ENCODE results near the gene E2F4.

Gene E2F4

DNA sequence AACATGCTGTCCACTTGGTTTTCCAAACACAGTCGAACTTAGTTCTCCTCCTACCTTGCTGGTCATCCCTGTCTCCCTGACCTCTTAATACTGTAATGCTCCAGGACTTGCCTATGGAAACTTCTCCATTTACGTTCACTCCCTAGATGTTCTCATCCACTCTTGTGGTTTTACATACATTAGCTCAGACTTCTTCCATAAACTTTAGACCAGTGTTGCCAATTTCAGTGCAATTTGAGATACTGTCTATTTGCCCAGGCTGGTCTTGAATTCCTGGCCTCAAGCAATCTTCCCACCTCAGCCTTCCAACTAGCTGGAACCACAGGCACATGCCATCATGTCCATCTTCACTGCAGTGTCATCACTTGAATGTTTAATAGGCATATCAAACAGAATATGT lies 9.7 kb upstream of the E2F4 start:
- TF ChIP-seq, protein P1, sequence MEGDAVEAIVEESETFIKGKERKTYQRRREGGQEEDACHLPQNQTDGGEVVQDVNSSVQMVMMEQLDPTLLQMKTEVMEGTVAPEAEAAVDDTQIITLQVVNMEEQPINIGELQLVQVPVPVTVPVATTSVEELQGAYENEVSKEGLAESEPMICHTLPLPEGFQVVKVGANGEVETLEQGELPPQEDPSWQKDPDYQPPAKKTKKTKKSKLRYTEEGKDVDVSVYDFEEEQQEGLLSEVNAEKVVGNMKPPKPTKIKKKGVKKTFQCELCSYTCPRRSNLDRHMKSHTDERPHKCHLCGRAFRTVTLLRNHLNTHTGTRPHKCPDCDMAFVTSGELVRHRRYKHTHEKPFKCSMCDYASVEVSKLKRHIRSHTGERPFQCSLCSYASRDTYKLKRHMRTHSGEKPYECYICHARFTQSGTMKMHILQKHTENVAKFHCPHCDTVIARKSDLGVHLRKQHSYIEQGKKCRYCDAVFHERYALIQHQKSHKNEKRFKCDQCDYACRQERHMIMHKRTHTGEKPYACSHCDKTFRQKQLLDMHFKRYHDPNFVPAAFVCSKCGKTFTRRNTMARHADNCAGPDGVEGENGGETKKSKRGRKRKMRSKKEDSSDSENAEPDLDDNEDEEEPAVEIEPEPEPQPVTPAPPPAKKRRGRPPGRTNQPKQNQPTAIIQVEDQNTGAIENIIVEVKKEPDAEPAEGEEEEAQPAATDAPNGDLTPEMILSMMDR (IDR thresholded peaks at IDR 0.05; ENCODE audit: extremely low read depth, insufficient read depth, missing control alignments), result no peak
- in situ Hi-C loops (cut with MboI; ENCODE audit: low pct_unique_long_range_greater_than_20kb, low sequenced_read_pairs, unreplicated experiment), result no loop called here
- DNase-seq (ENCODE audit: low spot score), result no peak

DNA sequence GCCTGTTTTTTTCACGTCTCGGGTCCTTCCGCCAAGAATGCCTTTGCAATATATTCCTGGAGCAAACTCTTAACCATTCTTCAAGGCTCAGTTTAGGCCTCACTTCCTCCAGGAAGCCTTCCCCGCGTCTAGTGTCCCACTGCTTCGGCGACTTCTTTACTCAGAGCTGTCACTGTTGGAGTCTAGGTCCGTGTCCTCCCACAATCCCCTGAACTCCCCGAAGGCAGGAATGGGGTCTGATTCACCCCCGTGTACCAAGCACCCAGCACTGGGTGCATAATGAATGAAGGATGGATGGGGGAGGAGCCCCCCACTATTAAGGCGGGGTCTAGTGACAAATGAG lies 8.7 kb upstream of the E2F4 start:
- TF ChIP-seq, protein P1 (IDR thresholded peaks at IDR 0.05; ENCODE audit: extremely low read depth, insufficient read depth, missing control alignments), result no peak
- DNase-seq (ENCODE audit: low spot score), result no peak
- in situ Hi-C loops (cut with MboI; ENCODE audit: low pct_unique_long_range_greater_than_20kb, low sequenced_read_pairs, unreplicated experiment), result no loop called here

DNA sequence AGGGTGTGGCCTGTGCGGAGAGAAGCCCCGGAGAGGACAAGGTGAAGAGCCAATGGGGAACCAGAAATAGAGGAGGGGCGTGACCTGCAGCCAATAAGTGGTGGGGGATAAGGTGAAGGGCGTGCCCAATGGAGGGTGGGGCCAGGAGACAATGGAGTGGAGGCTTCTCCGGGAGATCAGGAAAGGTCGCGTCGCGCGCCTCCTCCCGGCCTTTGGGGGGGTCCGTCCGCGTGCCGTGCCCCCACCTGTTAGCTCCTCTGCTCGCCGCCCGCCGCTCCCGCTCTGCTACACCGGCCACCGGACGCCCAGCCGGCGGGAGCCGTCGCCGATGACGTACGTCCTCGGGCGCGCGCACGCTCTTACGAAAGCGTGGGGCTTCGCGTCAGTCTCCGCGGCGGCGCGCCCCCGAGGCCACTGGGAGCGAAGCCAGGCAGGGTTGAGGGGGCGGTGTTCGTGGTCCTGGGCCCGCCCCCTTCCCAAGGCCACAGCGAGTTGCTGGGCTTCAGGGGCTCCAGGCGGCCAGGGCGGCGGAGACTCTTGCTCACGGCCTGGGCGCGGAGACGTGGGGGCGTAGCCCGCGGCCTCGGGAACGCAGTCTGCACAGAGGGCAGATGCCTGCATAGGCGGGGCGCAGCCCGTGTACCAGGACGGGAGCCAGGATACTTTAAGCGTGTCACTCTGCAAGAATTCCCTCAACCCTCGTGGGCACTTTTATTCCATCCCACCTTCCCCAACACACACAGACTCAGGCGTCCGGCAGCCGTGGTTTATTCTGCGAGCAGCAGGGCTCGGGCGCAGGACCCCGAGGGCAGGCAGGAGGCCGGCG lies 8.1 kb upstream of the E2F4 start, which contains the start of gene MATCAP1:
TSS of gene MATCAP1 (minus strand) at position 337 of the 826 bp plus-strand sequence. CDS start 3,353 bp downstream, outside the sequence.
- TF ChIP-seq, protein P1 (IDR thresholded peaks at IDR 0.05; ENCODE audit: extremely low read depth, insufficient read depth, missing control alignments), result no peak
- DNase-seq (ENCODE audit: low spot score), result peak; percentile 100
- in situ Hi-C loops (cut with MboI; ENCODE audit: low pct_unique_long_range_greater_than_20kb, low sequenced_read_pairs, unreplicated experiment), result no loop called here

- no peak for DNase-seq (ENCODE audit: low spot score)
- TF ChIP-seq, protein P1 (IDR thresholded peaks at IDR 0.05; ENCODE audit: extremely low read depth, insufficient read depth, missing control alignments), result no peak
- in situ Hi-C loops (cut with MboI; ENCODE audit: low pct_unique_long_range_greater_than_20kb, low sequenced_read_pairs, unreplicated experiment), result no loop called here
Observed at GRCh38 chr16:67184453-67184994, 7.4 kb upstream of the E2F4 start.

GRCh38 chr16:67184995-67185650 lies 6.8 kb upstream of the E2F4 start:
- in situ Hi-C loops (cut with MboI; ENCODE audit: low pct_unique_long_range_greater_than_20kb, low sequenced_read_pairs, unreplicated experiment), result no loop called here
- TF ChIP-seq, protein P1 (IDR thresholded peaks at IDR 0.05; ENCODE audit: extremely low read depth, insufficient read depth, missing control alignments), result peak; percentile 97
- peak; percentile 85 for DNase-seq (ENCODE audit: low spot score)

- DNase-seq (ENCODE audit: low spot score), result no peak
- TF ChIP-seq, protein P1 (IDR thresholded peaks at IDR 0.05; ENCODE audit: extremely low read depth, insufficient read depth, missing control alignments), result no peak
- in situ Hi-C loops (cut with MboI; ENCODE audit: low pct_unique_long_range_greater_than_20kb, low sequenced_read_pairs, unreplicated experiment), result no loop called here
Observed at GRCh38 chr16:67185651-67186134, 6.3 kb upstream of the E2F4 start.

Data from GM13977 (cell line).